ENCODE results near the gene SQSTM1.
"Not testable (repeated sequence)": the region's sequence is repeated elsewhere in the genome, so short reads cannot be mapped to it uniquely, and the experiment has no call there.

SQSTM1 gene

GRCh38 chr5:179820483-179821297, at the start of gene SQSTM1:
SQSTM1 (plus strand) TSS chr5:179820905; CDS start chr5:179820937, 32 bp downstream.
- DNase-seq = peak; percentile 93

GRCh38 chr5:179771311-179771895, 49.3 kb upstream of the SQSTM1 start:
- no peak for DNase-seq

- no peak for DNase-seq
Observed at GRCh38 chr5:179772351-179772750, 48.4 kb upstream of the SQSTM1 start.

- no peak for DNase-seq
Observed at GRCh38 chr5:179773686-179774040, 47.0 kb upstream of the SQSTM1 start.

- no peak for DNase-seq
Observed at GRCh38 chr5:179774442-179774841, 46.3 kb upstream of the SQSTM1 start.

- DNase-seq = no peak
Observed at GRCh38 chr5:179776411-179776938, 44.2 kb upstream of the SQSTM1 start.

GRCh38 chr5:179777456-179777855, 43.2 kb upstream of the SQSTM1 start:
- DNase-seq = no peak

- no peak for DNase-seq
Observed at GRCh38 chr5:179777909-179778308, 42.8 kb upstream of the SQSTM1 start.

- no peak for DNase-seq
Observed at GRCh38 chr5:179778591-179778990, 42.1 kb upstream of the SQSTM1 start.

- DNase-seq = no peak
Observed at GRCh38 chr5:179779826-179780225, 40.9 kb upstream of the SQSTM1 start.

- DNase-seq = no peak
Observed at GRCh38 chr5:179780362-179780761, 40.3 kb upstream of the SQSTM1 start.

GRCh38 chr5:179781846-179782245, 38.9 kb upstream of the SQSTM1 start:
- no peak for DNase-seq

GRCh38 chr5:179783128-179783527, 37.6 kb upstream of the SQSTM1 start:
- no peak for DNase-seq

- no peak for DNase-seq
Observed at GRCh38 chr5:179786861-179787260, 33.8 kb upstream of the SQSTM1 start.

- DNase-seq = no peak
Observed at GRCh38 chr5:179788193-179788854, 32.4 kb upstream of the SQSTM1 start.

- not testable (repeated sequence) for DNase-seq
Observed at GRCh38 chr5:179789278-179789677, 31.4 kb upstream of the SQSTM1 start.

GRCh38 chr5:179791881-179792611, 28.7 kb upstream of the SQSTM1 start:
- DNase-seq = no peak

- no peak for DNase-seq
Observed at GRCh38 chr5:179792612-179793467, 27.9 kb upstream of the SQSTM1 start.

GRCh38 chr5:179793468-179794139, 27.1 kb upstream of the SQSTM1 start, which contains the start of gene LTC4S:
LTC4S (plus strand) TSS chr5:179793986; CDS start chr5:179794081, 95 bp downstream.
- peak; percentile 79 for DNase-seq

GRCh38 chr5:179794171-179794570, 26.5 kb upstream of the SQSTM1 start:
- no peak for DNase-seq

- DNase-seq = no peak
Observed at GRCh38 chr5:179794575-179794974, 26.1 kb upstream of the SQSTM1 start.

All from activated effector memory CD4-positive, alpha-beta T cell treated with anti-CD3 and anti-CD28 coated beads, Interleukin-2, amount 50 U/mL, for 16 hours (primary cell).